Ramos (cell line): ENCODE results near the gene SFRP2.

Experiments
- in situ Hi-C: fragments of 300-500 bp; cut with MboI; formaldehyde crosslinking; loops from one replicate; pipeline ENCODE4 v1.14.3; 2022; ENCODE audit warnings: low sequenced_read_pairs; ENCODE audit not compliant: unreplicated experiment

The SFRP2 gene, protein sequence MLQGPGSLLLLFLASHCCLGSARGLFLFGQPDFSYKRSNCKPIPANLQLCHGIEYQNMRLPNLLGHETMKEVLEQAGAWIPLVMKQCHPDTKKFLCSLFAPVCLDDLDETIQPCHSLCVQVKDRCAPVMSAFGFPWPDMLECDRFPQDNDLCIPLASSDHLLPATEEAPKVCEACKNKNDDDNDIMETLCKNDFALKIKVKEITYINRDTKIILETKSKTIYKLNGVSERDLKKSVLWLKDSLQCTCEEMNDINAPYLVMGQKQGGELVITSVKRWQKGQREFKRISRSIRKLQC

DNA sequence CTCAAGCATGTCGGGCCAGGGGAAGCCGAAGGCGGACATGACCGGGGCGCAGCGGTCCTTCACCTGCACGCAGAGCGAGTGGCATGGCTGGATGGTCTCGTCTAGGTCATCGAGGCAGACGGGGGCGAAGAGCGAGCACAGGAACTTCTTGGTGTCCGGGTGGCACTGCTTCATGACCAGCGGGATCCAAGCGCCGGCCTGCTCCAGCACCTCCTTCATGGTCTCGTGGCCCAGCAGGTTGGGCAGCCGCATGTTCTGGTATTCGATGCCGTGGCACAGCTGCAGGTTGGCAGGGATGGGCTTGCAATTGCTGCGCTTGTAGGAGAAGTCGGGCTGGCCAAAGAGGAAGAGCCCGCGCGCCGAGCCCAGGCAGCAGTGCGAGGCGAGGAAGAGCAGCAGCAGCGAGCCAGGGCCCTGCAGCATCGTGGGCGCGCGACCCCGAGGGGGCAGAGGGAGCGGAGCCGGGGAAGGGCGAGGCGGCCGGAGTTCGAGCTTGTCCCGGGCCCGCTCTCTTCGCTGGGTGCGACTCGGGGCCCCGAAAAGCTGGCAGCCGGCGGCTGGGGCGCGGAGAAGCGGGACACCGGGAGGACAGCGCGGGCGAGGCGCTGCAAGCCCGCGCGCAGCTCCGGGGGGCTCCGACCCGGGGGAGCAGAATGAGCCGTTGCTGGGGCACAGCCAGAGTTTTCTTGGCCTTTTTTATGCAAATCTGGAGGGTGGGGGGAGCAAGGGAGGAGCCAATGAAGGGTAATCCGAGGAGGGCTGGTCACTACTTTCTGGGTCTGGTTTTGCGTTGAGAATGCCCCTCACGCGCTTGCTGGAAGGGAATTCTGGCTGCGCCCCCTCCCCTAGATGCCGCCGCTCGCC lies at the start of gene SFRP2:
TSS of gene SFRP2 (minus strand) at position 671 of the 864 bp plus-strand sequence. CDS start at position 423, 248 bp downstream.
- in situ Hi-C loops: no loop called here

DNA sequence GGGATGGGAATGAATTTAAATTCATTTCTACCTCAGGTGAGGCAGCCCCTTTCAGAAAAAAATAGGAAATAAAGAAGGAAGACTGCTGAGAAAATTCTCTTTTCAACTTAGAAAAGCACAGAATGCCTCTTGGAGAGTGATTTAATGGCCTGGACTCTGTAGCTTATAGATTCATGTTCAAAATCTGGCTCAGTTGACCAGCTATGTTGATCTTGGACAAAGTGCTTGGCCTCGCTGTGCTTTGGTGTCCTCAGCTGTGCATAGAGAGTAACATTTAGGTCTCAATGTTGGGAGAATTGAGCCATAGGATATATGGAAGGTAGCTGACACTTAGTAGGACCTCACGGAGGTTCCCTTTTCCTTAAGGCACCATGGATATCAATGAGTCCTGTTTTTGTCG lies 49.7 kb upstream of the SFRP2 start:
- in situ Hi-C loops: no loop called here

DNA sequence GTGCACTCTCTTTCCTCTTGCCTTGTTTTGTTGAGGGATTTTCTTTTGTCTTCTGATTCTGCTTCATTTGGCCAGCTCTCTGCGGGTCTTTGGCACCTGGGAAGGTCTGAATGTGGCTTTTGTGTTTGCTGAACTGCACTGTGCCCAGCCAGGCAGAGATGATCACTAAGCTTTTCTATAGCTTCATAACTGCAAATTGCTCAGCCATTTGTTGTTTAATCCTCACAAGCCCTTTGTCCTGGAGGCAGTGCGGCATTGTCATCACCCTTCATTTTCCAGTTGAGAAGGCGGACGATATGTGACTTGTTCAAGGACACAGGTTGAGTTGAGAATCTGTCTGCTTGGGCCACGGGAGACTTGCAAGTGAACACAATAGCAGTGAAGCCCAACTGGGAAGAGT lies 46.0 kb upstream of the SFRP2 start:
- in situ Hi-C loops: no loop called here

DNA sequence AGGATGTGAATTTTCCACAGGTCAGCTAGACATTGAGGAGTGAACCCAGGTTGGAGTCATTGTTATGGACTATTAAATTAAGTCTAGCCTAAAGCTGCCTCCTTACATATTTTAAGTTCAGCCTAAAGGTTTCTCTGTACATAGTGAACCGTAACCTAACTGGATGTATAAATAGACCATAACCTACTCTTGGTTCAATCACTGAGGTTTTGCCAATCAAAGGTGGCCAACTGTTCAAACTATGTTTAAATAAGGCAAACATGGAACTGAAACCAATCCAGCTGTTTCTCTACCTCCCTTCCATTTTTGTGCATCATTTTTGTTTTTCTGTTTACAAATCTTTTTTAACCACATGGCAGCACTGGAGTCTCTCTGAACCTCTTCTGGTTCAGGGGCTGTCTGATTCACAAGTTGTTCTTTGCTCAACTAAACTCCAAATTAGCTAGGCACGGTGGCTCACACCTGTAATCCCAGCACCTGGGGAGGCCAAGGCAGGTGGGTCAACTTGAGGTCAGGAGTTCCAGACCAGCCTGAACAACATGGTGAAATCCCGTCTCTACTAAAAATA lies 43.9 kb upstream of the SFRP2 start:
- in situ Hi-C loops: no loop called here

DNA sequence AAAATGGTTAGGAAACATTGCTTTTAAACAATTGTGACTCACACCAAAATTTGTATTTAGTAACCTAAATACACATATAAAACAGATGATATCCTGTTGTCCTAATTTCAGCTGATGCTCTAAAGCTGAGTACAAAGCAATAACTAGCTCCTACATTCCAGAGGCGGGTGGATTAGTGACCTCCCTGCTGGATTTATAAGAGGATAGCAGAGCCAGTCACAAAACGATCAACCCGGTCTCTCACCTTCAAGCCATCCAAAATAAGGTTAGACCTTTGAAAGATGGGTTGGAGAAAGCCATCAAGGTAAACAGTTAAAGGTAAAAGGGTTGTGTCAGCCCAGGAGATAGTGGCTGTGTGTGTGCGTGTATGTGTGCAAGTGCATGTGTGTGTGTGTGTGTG lies 43.2 kb upstream of the SFRP2 start:
- in situ Hi-C loops: no loop called here

DNA sequence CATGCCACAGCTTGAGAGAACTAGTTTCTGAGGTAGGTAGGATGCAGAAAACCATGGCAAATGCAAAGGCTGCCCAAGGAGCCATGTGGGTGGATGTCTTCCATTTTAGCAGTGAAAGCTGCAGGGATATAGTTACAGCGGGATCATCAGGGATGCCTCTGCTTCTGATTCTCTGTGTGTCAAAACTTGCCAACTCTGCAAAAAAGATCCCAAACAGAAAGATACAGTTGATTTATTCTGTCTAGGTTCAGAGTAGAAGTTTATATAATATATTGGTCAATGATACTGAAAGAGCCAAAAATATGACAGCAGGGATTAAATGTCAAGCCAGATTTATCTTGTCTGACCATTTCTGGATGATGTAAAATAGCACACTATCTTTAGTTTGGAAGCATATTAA lies 42.4 kb upstream of the SFRP2 start:
- in situ Hi-C loops: no loop called here

DNA sequence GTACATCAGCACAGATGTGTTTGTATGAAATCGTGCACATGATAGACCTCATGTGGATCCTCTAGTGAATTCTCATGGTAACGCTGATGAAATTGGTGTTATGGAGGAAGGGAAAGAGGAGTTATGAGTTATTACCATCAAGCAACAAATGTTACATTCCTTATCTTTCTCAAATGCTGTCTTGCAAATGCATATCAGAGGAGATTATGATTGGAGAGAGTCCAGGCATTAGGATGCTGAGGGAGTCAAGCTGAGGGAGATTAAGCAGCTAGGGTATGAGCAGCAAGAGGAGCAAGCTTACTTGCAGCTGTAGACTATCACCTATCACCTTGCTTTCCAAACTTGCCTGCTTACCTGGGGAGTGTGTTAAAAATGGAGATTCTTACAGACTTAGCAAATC lies 36.8 kb upstream of the SFRP2 start:
- in situ Hi-C loops: no loop called here

DNA sequence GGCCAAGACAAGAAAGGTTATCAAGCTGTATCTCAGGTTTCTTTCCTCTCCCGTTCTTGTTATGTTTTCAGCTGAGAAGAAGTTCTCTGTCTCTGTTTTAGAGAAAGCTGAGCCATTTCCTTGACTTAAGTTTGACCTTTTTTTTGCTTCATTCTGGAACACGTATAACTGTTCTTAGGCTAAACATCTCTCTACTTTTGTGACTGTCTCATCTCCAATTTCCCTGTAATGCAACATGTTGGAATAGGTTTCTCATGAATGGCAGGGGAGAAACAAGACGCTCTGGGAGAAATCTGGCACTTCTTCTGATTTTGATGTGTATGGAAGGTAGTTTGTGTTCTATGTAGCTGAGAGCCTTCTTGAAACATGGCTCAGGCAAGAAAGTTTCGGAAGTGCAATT lies 36.2 kb upstream of the SFRP2 start:
- in situ Hi-C loops: no loop called here

DNA sequence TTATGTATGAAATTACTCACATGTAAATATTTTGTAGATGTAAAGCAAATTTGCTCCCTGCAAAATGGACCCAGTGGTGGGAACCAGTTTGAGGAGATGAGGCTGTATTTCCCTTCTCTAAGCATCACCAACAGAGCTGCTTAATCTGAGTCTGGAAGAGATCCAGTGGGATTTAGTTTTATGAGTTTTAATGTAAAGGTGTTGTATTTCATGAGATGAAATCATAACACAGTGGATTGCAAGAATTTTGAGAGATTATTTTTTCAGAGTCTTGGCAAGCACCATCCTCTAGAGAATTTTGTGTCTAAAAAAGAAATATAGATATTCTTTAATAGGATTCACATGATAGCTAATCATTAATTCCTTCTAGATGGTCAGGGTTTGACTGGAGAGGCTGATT lies 35.6 kb upstream of the SFRP2 start:
- in situ Hi-C loops: no loop called here

DNA sequence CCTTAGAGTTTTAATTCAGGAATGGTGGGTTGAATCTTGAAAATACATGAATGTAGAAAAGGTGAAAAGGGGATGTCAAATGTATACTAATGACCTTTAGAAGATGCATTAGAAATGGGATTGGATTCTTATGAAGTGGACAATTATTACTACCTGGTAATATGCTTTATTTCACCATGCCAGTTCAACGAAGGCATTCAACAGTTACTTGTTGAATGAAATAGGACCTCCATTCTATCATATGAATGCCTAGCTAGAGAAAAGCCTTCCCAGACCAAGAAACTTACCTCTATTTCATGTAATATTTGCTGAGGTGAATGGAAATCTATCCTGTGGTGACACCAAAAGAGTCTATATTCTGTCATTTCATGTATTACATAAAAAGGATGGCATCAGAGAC lies 34.6 kb upstream of the SFRP2 start:
- in situ Hi-C loops: no loop called here

DNA sequence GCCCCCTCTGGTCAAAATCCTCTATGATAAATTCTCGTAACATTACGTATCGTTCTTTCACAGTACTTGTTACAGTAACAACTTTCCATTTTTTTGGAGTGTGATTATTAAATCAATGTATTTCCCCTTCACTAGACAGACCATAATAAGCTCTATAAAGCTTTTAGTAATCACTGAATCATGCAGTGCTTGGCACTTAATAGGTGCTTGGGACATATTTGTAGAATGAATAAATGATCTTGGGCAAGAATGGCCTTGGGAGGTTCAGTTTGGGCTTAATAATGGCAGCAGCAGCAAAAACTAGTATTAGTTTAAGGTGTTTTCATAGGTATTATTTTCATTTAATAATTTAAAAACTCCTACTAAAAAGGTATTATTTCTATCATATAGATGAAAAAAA lies 33.4 kb upstream of the SFRP2 start:
- in situ Hi-C loops: no loop called here

DNA sequence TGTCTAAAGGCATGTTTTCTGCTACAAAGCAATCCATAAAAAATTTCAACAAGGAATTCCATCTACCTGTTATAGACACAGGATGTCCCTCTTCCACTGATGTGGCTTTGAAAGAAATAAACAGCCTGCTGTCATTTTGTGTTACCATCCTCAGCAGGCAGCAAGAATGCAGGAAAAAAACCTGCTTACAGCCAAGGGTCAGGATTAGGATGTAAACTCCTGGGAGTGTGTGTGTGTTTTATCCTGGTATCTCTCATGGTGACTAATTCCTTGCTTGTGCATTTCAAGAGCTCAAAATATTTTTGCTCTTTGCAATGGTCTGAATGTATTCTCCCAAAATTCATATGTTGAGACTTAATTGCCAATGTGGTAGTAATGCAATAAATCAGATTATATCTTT lies 28.6 kb upstream of the SFRP2 start:
- in situ Hi-C loops: no loop called here

DNA sequence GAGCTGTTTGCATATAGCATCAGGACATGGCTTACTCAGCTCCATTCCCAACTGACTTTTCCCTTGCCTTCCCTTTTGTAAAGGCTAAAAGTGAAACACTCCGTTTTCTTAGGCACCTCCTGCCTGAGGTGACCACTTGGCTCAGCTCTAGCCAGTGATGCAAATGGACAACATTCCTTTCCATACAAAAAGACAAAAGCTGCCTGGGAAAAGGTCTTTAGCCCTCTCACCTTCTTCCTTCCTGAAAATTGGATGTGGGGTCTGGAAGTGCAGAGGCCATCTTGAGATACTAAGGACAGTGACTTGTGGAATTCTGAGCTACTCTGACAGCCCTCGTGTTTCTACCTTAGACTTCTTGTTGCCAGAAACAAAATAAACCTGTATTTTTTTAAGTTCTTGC lies 27.7 kb upstream of the SFRP2 start:
- in situ Hi-C loops: no loop called here

DNA sequence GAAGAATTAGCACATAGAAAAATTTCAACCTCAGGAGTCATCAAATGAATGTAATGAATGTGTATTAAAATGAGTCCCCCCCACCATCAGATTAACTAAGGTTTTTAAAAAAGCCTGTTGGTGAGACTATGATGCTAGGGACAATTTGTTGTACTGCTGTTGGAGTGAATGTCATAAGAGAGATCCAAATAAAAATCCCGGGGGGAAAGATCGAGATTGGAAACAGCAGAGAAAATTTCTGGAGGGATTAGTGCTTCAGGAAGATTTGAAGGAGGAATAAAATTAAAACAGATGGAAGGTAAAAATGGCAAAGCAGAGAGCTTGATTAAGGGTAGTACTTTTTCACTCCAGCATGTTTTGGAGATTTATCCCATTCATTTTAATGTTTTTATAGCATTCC lies 25.9 kb upstream of the SFRP2 start:
- in situ Hi-C loops: no loop called here

DNA sequence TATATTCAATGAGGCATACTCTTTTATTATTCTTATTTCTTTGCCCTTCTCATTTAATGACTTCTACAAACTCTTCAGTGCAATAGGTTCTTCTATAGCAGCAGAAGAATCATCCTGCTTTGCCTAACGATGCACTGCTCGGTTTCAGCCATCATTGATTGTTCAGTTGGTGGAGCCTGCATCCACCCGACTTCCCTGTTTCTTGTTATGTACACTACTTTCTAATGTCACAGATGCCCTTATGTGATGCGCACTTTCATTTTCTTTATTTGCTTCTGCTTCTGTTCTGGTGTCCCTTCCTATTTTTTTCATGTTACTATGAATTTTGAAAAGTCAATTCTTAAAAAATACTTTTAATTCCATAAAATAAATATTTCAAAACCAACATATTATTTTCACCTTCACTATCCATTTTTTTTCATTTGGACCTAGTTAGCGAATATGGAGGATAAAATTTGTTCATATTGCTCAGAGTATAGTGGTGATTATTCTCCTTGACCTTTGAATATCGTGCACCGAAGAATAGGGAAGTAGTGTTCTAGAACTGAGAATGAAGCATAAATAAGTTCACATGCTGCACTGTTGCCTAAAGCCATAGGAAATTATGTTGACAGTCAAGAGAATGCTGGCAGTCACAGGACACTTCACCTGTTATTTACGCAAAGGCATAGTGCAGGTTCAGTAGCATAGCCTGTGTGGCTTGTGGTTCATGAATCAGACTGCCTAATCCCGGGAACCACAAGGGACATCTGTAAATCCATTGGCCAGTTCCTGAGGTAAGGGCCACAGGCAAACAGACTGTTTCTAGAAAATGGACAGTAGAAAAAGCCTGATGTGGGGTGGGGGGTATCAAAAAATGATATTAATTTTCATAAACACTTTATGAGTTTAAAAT lies 21.3 kb upstream of the SFRP2 start:
- in situ Hi-C loops: no loop called here

DNA sequence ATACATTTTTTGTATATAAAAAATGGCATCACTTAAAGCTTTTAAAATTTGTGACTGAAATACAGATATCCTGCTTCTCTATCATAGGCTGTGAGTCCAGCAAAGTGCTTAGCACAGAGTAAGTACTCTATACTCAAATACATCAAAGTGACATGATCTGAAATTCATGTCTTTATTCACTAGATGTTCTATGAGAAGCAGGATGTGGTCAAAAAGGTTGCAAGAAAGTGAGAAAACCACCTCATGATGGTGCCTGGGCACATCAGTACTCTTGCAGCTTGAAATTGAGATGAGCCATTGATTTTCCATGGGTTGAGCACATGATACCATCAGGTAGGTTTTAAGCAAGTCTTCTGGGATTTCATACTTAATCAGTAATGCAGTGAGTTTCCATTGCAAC lies 20.4 kb upstream of the SFRP2 start:
- in situ Hi-C loops: no loop called here

DNA sequence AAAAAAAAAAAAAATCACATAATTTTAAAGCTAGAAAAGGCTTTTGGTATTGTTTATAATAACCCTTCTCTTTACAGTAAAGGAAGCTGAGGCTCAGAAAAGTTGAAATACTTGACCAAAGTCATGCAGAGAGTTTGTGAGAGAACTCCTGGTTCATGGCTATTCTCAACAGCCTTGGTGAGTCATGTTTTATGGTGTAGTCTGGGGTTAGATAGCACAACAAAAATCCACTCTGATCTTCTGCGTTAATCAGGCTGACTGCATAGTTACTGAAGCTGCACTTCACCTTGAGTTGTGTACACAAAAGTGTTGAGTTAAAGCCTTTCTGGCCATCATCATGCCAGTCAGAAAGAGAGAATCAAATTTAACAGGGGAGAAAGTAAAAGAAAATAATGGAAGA lies 19.3 kb upstream of the SFRP2 start:
- in situ Hi-C loops: no loop called here

DNA sequence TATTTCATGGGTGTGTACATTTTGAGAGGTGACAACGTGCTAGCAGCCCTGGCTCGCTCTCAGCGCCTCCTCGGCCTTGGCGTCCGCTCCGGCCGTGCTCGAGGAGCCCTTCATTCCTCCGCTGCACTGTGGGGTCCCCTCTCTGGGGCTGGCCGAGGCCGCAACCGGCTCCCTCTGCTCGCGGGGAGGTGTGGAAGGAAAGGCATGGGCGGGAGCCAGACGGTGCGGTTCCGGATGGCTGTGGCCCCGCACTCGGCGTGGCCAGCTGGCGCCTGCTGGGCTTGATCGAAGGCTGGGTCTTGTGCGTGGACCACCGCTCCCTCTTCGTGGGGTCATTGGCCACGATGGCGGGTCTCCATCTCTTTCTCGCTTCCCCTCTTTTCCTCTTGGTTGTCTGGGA lies 17.2 kb upstream of the SFRP2 start:
- in situ Hi-C loops: no loop called here

DNA sequence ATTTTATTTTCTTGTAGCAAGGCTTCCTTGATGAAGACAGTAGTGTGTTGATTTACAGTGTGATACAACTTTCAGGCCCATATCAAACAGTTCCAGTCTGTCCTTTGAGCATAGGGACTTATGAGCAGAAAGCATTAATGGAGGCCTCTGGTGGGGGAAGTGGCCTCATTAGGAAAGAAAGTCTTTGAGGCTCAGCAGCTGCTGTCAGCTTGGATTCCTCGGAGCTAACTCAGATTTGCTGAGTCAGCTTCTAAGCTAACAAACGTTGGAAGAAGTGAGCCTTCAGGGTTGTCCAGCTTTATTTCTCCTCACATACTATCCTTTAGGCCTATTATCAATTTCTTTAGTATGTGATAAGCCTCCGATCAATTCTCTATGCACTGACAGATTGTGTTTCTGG lies 15.8 kb upstream of the SFRP2 start:
- in situ Hi-C loops: no loop called here

DNA sequence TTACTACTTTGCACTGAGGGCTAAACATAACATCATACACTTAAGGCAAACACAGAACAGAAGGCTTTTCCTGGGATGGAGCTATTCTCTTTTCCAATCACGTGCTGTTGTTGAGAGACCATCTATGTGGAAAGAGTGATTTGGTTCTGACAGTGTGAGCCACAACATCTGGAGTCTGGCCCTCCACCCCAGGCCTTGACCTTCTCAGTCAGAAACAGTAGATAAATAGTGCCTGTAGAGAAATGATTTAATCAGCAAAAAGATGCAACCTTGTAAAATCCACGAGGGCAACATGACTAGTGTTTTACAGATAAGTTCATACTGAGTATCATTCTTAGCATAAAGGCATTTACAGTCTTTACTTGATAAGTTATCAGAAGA lies 10.8 kb upstream of the SFRP2 start:
- in situ Hi-C loops: no loop called here
